DMS153 (cell line): ENCODE results near the gene ITGAD.
"Not testable (repeated sequence)": the region's sequence is repeated elsewhere in the genome, so short reads cannot be mapped to it uniquely, and the experiment has no call there.

Experiments used
- DNase-seq: peaks from one replicate; lab custom pipeline; 2025; lab: John Stamatoyannopoulos, UW

Gene ITGAD

DNA sequence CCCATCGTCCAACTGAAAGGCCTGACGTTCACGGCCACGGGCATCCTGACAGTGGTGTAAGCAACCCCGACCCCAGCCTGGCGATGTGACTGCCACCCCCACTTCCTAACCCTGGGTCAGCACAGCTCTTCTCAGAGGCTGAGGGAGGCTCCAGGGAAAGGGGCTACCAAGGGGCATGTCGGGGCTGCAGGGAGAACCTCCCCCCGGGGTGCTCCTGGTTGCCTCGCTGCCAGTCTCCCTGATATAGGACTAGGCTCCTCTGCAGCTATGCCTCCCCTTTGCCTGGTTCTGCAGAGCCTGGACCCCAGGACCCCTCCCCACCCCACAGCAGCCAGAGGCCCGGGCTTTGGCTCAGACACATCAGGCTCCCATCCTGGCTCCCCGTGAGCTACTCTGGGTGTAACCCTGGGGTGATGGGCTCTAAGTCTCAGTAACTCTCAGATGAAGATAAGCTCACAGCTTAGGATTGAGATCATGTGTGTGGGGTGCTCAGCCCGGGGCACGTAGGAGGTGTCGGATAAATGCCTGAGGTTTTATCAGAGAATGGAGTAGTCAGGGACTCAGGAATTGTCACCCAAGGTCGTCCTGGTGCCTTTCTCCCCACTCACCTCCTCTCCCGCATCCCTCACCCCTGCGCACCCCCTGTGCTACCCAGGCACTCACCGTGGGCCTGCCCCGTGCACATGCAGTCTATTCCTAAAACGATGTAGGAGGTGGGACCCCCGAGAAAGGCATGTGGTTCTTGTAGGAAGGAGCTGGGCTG lies 10.6 kb downstream of the ITGAD start:
- no peak for DNase-seq

DNA sequence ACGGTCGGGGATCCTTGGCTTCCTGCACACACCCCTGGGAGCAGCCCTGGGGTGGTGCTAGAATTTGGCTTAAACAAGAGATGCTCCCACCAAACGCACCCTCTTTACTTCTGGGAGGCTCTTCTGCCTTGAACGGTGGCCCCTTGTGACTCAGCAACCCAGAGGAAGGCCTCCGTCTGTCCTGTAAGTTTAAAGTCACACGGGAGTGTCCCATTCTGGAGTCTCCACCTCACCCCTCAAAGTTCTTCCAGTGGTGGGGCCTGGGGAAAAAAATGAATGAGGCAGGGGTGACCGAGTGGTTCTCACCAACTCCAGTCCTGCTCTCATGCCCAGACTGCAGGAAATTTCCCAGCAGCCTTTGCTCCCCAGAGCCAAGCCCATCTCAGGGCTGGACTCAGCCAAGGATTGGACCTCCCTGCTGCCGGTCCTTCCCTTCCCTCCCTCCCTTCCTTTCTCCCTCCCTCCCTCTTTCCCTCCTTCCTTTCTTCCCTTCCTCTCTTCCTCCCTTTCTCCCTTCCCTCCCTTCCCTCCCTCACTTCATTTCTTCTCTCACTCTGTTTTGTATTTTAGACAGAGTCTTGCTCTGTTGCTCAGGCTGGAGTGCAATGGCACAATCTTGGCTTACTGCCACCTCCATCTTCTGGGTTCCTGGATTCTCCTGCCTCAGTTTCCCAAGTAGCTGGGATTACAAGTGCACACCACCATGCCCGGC lies 11.4 kb downstream of the ITGAD start:
- no peak for DNase-seq

DNA sequence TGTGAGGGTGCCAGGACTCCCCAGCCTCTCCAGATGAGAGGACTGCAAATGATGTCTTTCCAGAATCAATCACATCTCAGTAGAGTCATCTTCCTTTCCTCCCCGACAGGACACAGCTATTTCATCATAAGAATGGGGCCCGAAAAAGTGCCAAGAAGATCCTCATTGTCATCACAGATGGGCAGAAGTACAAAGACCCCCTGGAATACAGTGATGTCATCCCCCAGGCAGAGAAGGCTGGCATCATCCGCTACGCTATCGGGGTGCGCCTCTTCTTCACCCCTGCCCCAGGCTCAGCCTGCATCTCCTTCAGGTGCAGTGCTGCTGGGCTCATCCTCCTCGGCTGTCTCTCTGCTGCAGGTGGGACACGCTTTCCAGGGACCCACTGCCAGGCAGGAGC lies 14.3 kb downstream of the ITGAD start:
- DNase-seq: no peak

DNA sequence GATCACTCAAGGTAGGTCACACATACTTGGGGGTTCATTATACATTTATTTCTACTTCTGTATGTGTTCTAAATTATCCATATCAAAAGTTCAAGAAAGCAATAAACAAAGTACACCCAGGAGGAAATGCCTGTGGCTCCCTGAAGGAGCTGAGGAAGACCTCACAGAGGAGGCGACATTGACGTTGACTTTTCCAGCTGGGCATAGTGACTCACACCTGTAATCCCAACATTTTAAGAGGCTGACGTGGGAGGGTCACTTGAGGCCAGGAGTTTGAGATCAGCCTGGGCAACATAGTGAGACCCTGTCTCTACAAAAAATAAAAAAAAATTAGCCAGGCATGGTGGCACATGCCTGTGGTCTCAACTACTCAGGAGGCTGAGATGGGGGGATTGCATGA lies 16.3 kb downstream of the ITGAD start:
- no peak for DNase-seq

DNA sequence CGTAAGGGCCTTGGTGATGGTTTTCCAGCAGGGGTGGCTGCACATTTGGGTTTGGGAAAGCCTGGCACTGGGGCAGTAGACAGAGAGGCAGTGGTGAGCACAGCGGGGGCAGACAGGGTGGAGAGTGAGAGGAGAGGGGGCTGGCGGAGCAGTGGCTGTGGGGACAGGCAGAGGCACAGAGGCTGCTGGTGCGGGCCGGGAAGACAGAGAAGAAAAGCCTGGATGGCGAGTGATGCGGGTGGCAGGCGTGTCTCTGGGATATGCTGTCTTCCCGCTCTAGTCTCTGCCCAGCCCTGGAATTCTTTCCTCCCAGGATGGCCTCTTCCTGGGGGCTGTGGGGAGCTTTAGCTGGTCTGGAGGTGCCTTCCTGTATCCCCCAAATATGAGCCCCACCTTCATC lies 16.9 kb downstream of the ITGAD start:
- DNase-seq: no peak

DNA sequence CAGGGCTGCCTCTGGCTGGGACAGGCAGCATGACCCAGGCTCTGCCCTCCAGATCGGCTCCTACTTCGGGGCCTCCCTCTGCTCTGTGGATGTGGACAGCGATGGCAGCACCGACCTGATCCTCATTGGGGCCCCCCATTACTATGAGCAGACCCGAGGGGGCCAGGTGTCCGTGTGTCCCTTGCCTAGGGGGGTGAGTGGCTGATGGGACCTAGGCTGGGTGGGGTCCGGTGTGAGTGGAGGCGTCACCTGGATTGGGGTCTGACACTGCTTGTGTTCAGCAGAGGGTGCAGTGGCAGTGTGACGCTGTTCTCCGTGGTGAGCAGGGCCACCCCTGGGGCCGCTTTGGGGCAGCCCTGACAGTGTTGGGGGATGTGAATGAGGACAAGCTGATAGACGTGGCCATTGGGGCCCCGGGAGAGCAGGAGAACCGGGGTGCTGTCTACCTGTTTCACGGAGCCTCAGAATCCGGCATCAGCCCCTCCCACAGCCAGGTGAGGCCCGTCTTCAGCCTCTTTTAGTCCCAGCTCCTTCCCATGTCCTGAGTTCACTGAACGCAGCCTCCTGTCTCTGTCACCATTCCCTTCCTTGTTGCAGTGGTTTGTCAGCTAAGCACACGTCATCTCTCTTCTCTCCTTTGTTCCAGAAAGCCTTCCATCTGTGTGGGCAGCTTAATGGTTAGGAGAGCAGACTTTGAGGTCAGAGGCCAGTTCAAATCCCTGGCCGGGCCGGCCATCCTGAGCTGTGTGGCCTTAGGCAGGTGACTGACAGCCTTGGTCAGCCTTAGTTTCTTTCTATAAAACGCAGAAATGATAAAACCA lies 18.1 kb downstream of the ITGAD start:
- DNase-seq: no peak

DNA sequence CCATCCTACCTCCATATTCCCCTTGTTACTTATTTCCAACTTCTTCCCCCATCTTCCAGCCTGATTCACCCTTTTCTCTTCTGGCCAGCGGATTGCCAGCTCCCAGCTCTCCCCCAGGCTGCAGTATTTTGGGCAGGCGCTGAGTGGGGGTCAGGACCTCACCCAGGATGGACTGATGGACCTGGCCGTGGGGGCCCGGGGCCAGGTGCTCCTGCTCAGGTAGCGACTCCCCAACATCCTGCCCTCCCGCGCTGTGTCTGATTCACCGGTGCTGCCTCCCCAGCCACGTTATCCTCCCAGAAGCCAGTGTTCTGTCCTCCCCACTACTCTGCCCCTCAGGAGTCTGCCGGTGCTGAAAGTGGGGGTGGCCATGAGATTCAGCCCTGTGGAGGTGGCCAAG lies 19.6 kb downstream of the ITGAD start:
- DNase-seq: no peak

DNA sequence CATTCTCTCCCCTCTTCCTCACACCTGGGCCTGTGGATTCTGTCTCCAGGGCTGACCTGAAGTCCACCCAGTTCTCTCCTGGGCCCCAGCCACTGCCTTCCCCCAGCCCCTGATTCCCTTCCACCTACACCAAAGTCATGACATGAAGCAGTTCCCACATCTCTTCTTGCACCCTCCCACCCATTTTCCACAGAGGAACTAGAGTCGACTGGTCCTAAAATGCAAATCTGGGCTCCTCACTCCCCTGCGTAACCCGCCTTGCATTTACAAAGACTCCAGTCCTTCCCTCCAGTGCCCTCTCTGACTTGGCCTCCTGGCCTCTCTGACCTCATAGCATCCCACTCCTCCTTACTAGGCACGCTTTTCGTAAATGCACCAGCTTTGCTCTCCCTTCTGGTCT lies 20.2 kb downstream of the ITGAD start:
- no peak for DNase-seq

DNA sequence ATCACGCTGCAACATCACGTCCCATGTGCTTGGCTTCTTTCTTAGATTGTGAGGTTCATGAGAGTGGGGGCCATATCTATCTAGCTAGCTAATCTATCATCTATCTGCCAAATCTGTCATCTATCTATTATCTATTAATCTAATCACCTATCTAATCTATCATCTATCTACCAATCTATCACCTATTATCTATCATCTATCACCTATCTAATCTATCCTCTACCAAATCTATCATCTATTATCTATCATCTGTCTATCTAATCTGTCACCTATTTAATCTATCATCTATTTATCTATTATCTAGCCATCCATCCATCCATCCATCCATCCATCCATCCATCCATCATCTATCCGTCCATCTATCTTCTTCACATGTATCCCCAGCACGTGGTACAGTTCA lies 20.8 kb downstream of the ITGAD start:
- DNase-seq: no peak

DNA sequence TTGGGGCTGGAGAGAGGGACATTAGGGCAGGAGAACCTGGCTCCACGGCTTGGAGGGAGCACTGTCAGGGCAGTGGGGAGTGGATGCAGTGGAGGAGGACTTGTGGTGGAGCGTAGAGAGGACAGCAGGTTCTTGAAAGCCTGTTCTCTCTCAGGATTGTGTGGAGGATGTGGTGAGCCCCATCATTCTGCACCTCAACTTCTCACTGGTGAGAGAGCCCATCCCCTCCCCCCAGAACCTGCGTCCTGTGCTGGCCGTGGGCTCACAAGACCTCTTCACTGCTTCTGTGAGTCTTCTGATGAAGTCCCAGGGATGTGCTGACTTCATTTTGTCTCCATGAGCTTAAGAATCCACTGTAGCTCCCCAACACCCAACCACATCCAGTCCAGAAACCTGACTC lies 21.6 kb downstream of the ITGAD start:
- no peak for DNase-seq

DNA sequence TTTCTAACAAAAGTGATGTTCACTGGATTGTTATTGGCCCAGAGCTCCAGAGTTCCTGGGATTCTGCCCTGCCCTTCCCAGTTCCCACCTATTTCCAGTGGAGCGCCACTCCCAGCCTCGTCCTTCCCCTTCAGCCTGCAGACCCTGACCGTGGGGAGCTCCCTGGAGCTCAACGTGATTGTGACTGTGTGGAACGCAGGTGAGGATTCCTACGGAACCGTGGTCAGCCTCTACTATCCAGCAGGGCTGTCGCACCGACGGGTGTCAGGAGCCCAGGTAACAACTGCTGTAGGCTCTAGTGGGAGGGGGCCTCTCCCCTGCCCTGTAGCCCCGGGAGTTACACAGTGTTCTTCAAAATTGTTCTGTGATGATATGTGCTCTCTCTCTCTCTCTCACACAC lies 23.2 kb downstream of the ITGAD start:
- DNase-seq: no peak

DNA sequence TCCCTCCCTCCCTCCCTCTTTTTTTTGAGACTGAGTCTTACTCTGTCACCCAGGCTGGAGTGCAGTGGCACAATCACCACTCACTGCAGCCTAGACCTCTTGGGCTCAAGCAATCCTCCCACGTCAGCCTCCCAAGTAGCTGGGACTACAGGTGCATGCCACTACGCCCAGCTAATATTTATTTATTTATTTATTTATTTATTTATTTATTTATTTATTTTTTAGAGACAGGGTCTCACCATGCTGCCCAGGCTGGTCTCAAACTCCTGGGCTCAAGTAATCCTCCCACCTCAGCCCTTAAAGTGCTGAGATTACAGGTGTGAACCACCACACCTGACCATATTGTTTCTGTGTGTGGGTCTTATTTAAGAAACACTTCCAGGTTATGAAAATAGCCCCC lies 23.9 kb downstream of the ITGAD start:
- DNase-seq: not testable (repeated sequence)

DNA sequence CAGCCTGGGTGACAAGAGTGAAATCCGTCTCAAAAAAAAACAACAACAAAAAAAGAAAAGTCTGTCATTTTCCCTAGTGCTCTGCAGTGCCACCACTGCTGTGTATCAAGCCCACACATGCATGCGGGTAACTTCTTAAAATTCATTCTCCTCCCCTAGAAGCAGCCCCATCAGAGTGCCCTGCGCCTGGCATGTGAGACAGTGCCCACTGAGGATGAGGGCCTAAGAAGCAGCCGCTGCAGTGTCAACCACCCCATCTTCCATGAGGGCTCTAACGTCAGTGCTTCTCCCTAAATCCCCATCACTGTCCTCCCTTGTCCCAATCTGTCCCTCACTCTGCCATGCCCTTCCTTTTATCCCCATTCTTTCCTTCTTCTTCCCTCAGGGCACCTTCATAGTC lies 24.8 kb downstream of the ITGAD start:
- no peak for DNase-seq

DNA sequence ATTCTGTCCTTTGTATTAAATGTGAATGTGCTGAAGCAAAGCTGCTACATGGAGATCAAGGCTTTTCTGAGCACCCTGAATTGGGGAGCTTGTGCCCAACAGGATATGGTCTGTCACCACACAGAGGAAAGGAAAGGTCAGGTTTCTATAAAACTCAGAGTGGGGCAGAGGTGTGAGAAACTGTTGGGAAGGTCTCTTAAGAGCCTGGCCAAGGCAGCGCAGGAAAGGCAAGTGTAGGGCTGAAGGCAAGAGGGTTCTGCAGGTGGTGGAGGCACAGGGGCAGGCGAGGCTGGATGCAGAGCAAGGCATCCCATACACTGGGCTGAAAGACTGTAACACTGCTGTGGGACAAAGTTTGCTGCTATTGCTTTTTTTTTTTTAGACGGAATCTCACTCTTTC lies 26.9 kb downstream of the ITGAD start:
- no peak for DNase-seq

DNA sequence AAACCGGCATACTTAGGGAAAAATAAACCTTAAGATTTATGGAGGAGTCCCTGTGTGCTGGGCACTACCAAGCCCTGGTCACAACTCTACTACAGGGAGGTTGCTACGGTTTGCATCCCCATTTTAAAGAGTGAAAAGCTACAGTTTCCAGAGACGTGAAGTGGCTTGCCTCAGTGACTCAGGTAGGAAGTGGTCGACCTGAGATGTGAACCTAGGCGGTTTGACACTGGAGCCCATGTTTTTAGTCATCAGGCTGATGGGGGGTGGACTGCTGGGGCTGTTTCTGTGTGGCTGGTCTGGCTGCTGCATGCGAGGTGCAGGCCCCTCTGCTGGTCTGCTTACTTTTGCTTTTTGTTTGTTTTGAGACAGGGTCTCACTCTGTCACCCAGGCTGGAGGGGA lies 28.5 kb downstream of the ITGAD start:
- DNase-seq: no peak

DNA sequence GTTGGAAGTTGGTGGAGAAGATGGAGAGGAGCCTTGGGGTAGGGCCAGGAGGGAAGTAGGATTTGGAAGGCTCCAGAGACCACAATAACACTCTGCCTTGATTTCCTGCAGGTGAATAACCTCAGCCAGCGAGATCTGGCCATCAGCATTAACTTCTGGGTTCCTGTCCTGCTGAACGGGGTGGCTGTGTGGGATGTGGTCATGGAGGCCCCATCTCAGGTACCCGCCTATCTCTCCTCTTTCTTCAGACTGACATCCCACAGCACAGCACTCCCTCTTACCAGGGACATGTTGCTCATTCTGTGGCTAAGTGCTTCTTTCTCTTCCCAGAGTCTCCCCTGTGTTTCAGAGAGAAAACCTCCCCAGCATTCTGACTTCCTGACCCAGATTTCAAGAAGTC lies 30.1 kb downstream of the ITGAD start:
- DNase-seq: no peak

DNA sequence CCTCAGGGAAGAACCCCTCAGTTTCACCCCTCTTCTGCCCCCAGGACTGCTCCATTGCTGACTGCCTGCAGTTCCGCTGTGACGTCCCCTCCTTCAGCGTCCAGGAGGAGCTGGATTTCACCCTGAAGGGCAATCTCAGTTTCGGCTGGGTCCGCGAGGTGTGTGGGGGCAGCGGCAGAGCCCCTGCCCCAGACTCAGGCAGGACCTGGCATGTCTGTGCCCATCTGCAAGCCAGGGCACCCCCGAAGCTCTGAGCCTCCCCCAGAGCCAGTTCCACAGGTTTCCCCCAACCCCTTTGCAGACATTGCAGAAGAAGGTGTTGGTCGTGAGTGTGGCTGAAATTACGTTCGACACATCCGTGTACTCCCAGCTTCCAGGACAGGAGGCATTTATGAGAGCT lies 30.7 kb downstream of the ITGAD start:
- no peak for DNase-seq

DNA sequence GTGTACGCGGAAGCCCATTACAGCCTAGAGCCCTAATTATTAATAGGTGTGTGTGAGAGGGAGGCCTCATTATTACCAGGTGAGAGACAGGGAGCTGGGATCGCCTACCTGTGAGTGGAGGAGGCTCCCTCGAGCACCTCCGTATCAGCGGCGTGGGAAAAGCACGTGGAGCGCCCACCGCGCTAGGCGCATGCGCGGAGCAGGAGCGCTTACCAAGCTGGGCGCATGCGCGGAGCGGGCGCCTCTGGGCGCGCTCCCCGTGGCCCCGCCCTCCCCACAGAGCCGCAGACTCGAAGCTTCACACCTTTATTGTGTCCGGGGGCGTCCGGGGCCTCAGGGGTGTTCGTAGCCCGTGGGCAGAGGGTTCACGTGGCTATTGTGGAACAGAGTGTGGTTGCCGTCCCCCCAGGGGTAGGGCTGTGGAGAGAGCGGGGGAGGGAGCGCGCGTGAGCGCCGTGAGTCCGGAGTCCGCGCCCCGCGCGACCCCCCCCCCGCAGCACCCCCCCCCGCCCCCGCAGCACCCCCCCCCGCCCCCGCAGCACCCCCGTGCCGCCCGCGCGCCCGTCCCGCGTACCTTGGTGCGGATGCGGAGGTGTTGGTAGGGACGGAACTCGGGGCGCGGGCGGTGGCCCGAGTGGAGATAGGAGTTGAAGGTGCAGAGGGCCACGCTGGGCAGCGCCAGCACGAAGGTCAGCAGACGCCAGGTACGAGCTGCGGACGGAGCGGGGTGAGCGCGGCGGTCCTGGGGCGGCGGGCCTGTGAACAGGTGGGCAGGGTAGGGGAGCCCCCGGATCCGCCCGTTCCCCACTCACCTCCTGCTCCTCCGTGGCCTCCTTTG lies 34.5 kb downstream of the ITGAD start:
- DNase-seq: no peak

DNA sequence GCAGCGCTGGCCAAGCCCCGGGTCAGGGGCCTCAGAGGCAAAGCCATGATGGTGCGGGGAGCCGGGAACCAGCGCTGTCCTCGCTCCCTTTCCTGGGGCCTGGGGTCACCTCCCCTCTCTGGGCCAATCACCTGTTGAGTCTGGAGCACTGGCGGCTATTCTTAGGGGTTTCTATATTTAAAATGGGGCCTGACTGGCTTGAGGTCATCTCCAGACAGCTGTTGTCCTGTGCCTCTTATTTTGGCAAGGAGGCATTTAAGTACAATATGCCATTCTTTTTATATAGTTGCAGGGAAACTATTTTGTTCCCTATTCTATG lies 35.1 kb downstream of the ITGAD start, which contains the start of gene COX6A2:
Gene COX6A2 (minus strand): TSS at position 82 of the 319 bp plus-strand sequence. CDS start 35 bp downstream, at position 47.
- no peak for DNase-seq

DNA sequence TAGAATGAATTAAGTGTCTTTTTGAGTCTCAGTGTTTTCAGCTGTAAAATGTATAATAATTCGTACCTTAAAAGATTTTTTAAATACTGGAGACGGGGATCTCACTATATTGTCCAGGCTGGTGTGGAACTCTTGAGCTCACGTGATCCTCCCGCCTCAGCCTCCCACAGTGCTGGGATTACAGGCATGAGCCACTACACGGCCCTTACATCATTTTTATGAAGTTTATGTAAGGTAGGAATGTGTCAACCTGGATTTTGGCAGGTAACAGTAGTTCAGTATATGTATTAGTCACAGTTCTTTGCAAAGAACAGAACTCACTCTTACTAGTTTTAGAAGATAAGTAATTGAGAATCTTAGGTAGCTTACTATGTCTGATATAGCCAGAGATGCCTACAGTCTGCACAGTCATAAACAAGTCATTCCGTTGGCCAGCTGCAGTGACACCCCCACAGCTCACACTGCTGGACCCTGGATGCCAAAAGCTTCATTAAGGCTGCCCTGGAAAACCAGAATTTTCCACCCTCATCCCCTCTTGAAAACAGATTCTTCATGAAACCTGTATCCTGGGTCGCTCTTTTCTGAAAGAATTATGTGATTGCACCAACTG lies 35.6 kb downstream of the ITGAD start:
- DNase-seq: no peak

DNA sequence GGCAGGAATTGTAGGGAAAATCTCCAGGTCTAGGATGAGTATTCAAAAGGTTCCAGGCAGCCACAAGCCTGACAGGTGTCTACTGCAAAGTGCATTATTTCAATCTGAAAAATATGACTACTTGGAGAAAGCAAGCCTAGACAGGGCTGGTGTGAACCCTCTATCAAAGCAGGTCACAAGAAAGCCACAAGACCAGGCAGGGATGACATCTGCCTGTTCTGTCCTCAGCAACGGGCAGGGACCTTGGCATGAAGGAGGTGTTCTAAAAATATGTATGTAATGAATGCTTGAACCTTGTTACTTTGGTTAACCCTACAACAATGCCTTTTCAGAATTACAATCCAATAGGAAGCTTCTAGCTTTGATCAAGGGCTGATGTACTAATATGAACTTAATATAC lies 36.2 kb downstream of the ITGAD start:
- no peak for DNase-seq

DNA sequence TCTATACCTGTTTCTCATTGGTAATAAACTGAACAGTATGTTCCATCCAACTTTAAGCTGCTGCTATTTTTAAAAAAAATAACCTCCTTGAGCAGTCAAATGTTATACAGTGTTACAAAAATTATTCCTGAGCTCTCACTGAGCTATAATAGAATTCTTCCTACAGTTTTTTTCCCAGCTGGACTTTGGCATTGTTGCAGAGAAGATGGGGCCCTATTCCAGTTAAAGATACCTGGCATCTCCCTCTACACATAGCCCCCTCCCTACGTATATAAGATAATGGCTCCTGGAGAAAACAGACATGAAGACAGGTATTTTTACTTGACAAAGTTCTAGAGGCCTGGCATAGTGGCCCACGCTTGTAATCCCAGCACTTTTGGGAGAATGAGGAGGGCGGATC lies 36.7 kb downstream of the ITGAD start:
- DNase-seq: no peak
